Measurements from ENCODE around the gene PTPRF. TPM values are rescaled to one million over a fixed set of nuclear protein-coding genes. Genes with fewer than 3 reads are reported as not detected.

PTPRF gene
- total and polyA plus RNA-seq, 4 donors, result 40.0 to 160 (median 92.1) TPM

DNA sequence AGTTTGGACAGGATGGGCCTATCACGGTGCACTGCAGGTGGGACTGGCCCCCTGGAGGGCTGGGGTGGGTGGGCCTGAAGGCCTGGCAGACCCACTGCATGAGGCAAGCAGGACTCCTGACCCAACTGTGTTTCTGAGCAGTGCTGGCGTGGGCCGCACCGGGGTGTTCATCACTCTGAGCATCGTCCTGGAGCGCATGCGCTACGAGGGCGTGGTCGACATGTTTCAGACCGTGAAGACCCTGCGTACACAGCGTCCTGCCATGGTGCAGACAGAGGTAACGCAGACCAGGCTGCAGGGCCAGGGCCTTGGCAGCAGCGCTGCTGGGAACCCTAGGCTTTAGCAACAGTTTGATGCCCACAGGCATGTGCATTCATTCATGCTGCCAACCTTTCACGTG is 90.3 kb downstream of the PTPRF start:
- no peaks in the 10 kb centered on the region for H3K4me1 ChIP-seq (ENCODE audit: control insufficient read depth in 5 of 5, insufficient read depth in 5 of 5, low read length in 5 of 5)
- H3K9ac ChIP-seq (ENCODE audit: insufficient read depth in 1 of 2, low read length in 2 of 2), result no peak overlapping the region
- no peak for TF ChIP-seq CTCF (IDR thresholded peaks at IDR 0.05; ENCODE audit: control extremely low read depth, extremely low read depth)
- H3K9me3 ChIP-seq (ENCODE audit: control insufficient read depth in 4 of 4, insufficient read depth in 3 of 4, low read length in 3 of 4), result no peaks in the 10 kb centered on the region
- peaks cover 0 to 24% (median 11%) of the 10 kb centered on the region in 4 donors for H3K36me3 ChIP-seq (ENCODE audit: control insufficient read depth in 4 of 4, insufficient read depth in 4 of 4, low read length in 4 of 4)
- no peak overlapping the region for H3K27ac ChIP-seq (ENCODE audit: low read depth in 1 of 2, low read length in 1 of 2)
- H3K27me3 ChIP-seq (ENCODE audit: control insufficient read depth in 3 of 3, insufficient read depth in 3 of 3, low read length in 2 of 3), result no peaks in the 10 kb centered on the region
- no peak for ATAC-seq (ENCODE audit: insufficient read depth, low FRiP score)
- WGBS, 2 donors, result 95 to 96% methylated on average over 16 of the region's 16 CpGs
- DNase-seq, result no peak
- H3K4me3 ChIP-seq, result no peak overlapping the region

GRCh38 chr1:43621386-43621785 is 90.7 kb downstream of the PTPRF start:
- H3K36me3 ChIP-seq (ENCODE audit: control insufficient read depth in 4 of 4, insufficient read depth in 4 of 4, low read length in 4 of 4), result peaks cover 0 to 24% (median 11%) of the 10 kb centered on the region in 4 donors
- 91 to 96% methylated on average over 3 of the region's 3 CpGs for WGBS, 2 donors
- TF ChIP-seq CTCF (IDR thresholded peaks at IDR 0.05; ENCODE audit: control extremely low read depth, extremely low read depth), result no peak
- no peak for ATAC-seq (ENCODE audit: insufficient read depth, low FRiP score)
- H3K27me3 ChIP-seq (ENCODE audit: control insufficient read depth in 3 of 3, insufficient read depth in 3 of 3, low read length in 2 of 3), result no peaks in the 10 kb centered on the region
- H3K4me1 ChIP-seq (ENCODE audit: control insufficient read depth in 5 of 5, insufficient read depth in 5 of 5, low read length in 5 of 5), result no peaks in the 10 kb centered on the region
- H3K27ac ChIP-seq (ENCODE audit: low read depth in 1 of 2, low read length in 1 of 2), result no peak overlapping the region
- no peak overlapping the region for H3K4me3 ChIP-seq
- H3K9me3 ChIP-seq (ENCODE audit: control insufficient read depth in 4 of 4, insufficient read depth in 3 of 4, low read length in 3 of 4), result no peaks in the 10 kb centered on the region
- DNase-seq, result no peak
- H3K9ac ChIP-seq (ENCODE audit: insufficient read depth in 1 of 2, low read length in 2 of 2), result no peak overlapping the region

GRCh38 chr1:43621861-43622260 is 91.2 kb downstream of the PTPRF start:
- H3K36me3 ChIP-seq (ENCODE audit: control insufficient read depth in 4 of 4, insufficient read depth in 4 of 4, low read length in 4 of 4), result peaks cover 0 to 24% (median 11%) of the 10 kb centered on the region in 4 donors

More at GRCh38 chr1:43621861-43622260, 91.2 kb downstream of the PTPRF start:
- TF ChIP-seq CTCF (IDR thresholded peaks at IDR 0.05; ENCODE audit: control extremely low read depth, extremely low read depth), result no peak
- Histone ChIP-seq H3K9me3 (ENCODE audit: control insufficient read depth in 4 of 4, insufficient read depth in 3 of 4, low read length in 3 of 4) (no peaks in the 10 kb centered on the region), H3K4me3 (no peak overlapping the region), H3K27me3 (ENCODE audit: control insufficient read depth in 3 of 3, insufficient read depth in 3 of 3, low read length in 2 of 3) (no peaks in the 10 kb centered on the region), H3K4me1 (ENCODE audit: control insufficient read depth in 5 of 5, insufficient read depth in 5 of 5, low read length in 5 of 5) (no peaks in the 10 kb centered on the region), H3K9ac (ENCODE audit: insufficient read depth in 1 of 2, low read length in 2 of 2) (no peak overlapping the region), H3K27ac (ENCODE audit: low read depth in 1 of 2, low read length in 1 of 2) (no peak overlapping the region)
- ATAC-seq (ENCODE audit: insufficient read depth, low FRiP score) (no peak), DNase-seq (no peak)
- 90 to 94% methylated on average over 18 of the region's 18 CpGs for WGBS, 2 donors
